GM12878 (cell line): ENCODE data around the gene S100A10. TPM values are rescaled to one million over a fixed set of nuclear protein-coding genes. Genes with fewer than 3 reads are reported as not detected.

Source experiments
- BCL11A ChIP-seq: IDR thresholded peaks from 2 replicates; pipeline ENCODE4 v1.6.1; 2011; ENCODE audit warnings: low read depth, low read length
- BMI1 ChIP-seq: fragments of 450-650 bp; IDR thresholded peaks from 2 replicates; pipeline ENCODE4 v1.6.1; 2016; ENCODE audit warnings: mild to moderate bottlenecking, moderate library complexity, borderline replicate concordance
- CUX1 ChIP-seq: IDR thresholded peaks from 2 replicates; pipeline ENCODE4 v1.6.1; 2012; ENCODE audit warnings: improper control_type of control experiment, low read depth, low read length; ENCODE audit not compliant: insufficient replicate concordance
- GABPA ChIP-seq: IDR thresholded peaks from 2 replicates; pipeline ENCODE4 v1.6.1; 2014; ENCODE audit warnings: antibody characterized with exemption, low read depth, mild to moderate bottlenecking, inconsistent platforms
- KAT2A ChIP-seq: conservative IDR thresholded peaks from 2 replicates; pipeline ENCODE4 v1.6.1; 2011; ENCODE audit warnings: low read depth, low read length; ENCODE audit not compliant: control insufficient read depth
- MTA2 ChIP-seq: fragments of 450-650 bp; IDR thresholded peaks from 2 replicates; pipeline ENCODE4 v1.6.1; 2016; ENCODE audit warnings: low read depth, mild to moderate bottlenecking, moderate library complexity
- RFX5 ChIP-seq: IDR thresholded peaks from 2 replicates; pipeline ENCODE4 v1.6.1; 2011; ENCODE audit warnings: low read depth, low read length, improper control_type of control experiment
- SMAD5 ChIP-seq: IDR thresholded peaks from 2 replicates; pipeline ENCODE4 v1.6.1; 2016; ENCODE audit warnings: antibody characterized with exemption, low read depth
- SMARCA5 ChIP-seq: fragments of 450-650 bp; IDR thresholded peaks from 2 replicates; pipeline ENCODE4 v1.6.1; 2017; ENCODE audit warnings: mild to moderate bottlenecking
- SPI1 ChIP-seq: IDR thresholded peaks from 2 replicates; pipeline ENCODE4 v1.6.1; 2011; ENCODE audit warnings: low read depth, mild to moderate bottlenecking, low read length, moderate library complexity, borderline replicate concordance; ENCODE audit not compliant: insufficient read depth
- ZBED1 ChIP-seq: IDR thresholded peaks from 2 replicates; pipeline ENCODE4 v1.6.1; 2016; ENCODE audit warnings: borderline replicate concordance
- polyA plus RNA-seq, 11 experiments: library from polyadenylated mRNA; depleted of rRNA in 4 of 11; unstranded in 6 of 11; stranded (reverse) in 5 of 11; fragments of >200 nt; fragmentation: Nextera tagmentation in 4 of 11; fragmentation: Illumina TruSeq in 1 of 11; extraction: Ambion mirVana in 4 of 11; extraction: Trizol in 1 of 11; gene quantifications; 1 replicate in 1 of 11; 2 replicates in 10 of 11; pipeline versions ENCODE4 v1.2.1 to v1.2.3, GENCODE V29; 2011 to 2016; ENCODE audit warnings: inconsistent platforms in 2 of 11, missing spikeins in 2 of 11, low read depth in 1 of 11
- total RNA-seq, 4 experiments: library from RNA; depleted of rRNA in 3 of 4; stranded (reverse); fragments of >200 nt in 3 of 4; fragmentation: Illumina TruSeq in 1 of 4; extraction: Trizol in 1 of 4; gene quantifications; 2 replicates each; pipeline versions ENCODE4 v1.2.1 to v1.2.3, GENCODE V29; 2013 to 2021

The S100A10 gene
- total and polyA plus RNA-seq, 10 of the 15 experiments (the other 5 are each of a cell fraction or from before 2014, with no cell fraction given) = 0.18 to 2.8 (median 0.61) TPM; not detected in 2

- no peak for TF ChIP-seq GABPA
- no peak for TF ChIP-seq MTA2
- no peak for TF ChIP-seq BCL11A
- no peak for TF ChIP-seq SPI1
- no peak for TF ChIP-seq KAT2A
- no peak for TF ChIP-seq CUX1
- no peak for TF ChIP-seq BMI1
- TF ChIP-seq RFX5 = no peak
- no peak for TF ChIP-seq SMARCA5
- no peak for TF ChIP-seq SMAD5
- no peak for TF ChIP-seq ZBED1
Observed at GRCh38 chr1:151976858-151977257, 16.8 kb downstream of the S100A10 start (continued).
